ENCODE data around the gene RNF144A. TPM values are rescaled to one million over a fixed set of nuclear protein-coding genes. Genes with fewer than 3 reads are reported as not detected.
A peak's percentile ranks its signal among the peaks of the same experiment; 100 is the strongest.

The RNF144A gene
- total RNA-seq, 2 donors from 2014 or later = 52.7 to 109 TPM

DNA sequence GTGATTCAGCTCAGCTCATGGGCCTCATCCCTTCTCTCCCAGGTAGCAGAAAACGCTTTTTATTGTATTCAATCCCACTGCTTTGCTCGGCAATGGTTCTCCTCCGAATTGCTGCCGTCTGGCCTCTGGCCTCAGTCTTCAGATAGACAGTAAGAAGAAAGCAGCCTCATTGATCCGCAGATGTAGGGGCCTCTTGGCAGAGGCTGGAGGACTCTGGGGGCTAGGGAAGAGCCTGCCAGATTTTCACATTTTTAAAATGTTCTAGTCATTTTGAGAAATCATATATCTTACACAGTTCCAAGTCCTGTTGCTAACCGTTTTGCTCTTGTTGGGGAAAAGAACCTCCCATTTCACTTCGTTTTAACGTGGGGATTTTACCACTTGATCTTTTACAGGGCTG is 123.3 kb downstream of the RNF144A start:
- 80 to 84% methylated on average over 8 of the region's 8 CpGs for WGBS, 2 donors
- Histone ChIP-seq H3K36me3 (replicated peaks in 1 of 2; ENCODE audit: insufficient read depth in 1 of 2, low read depth in 2 of 2) (peaks cover 0 to 6% of the 10 kb centered on the region in 2 donors), H3K4me3 (no peak overlapping the region), H3K27me3 (no peaks in the 10 kb centered on the region), H3K4me1 (peaks cover 19% of the 10 kb centered on the region), H3K9me3 (no peaks in the 10 kb centered on the region), H3K27ac (no peak overlapping the region)
- intact Hi-C loops (cut with DNase I) = no loop called here
- TF ChIP-seq CTCF (IDR thresholded peaks at IDR 0.05) (no peak), POLR2A (IDR thresholded peaks at IDR 0.05) (no peak)
- DNase-seq (no peak), ATAC-seq (no peak)

- Histone ChIP-seq H3K9me3 (no peaks in the 10 kb centered on the region), H3K4me3 (no peak overlapping the region), H3K27me3 (no peaks in the 10 kb centered on the region), H3K27ac (no peak overlapping the region), H3K4me1 (peaks cover 19% of the 10 kb centered on the region), H3K36me3 (replicated peaks in 1 of 2; ENCODE audit: insufficient read depth in 1 of 2, low read depth in 2 of 2) (peaks cover 0 to 6% of the 10 kb centered on the region in 2 donors)
- TF ChIP-seq POLR2A (IDR thresholded peaks at IDR 0.05) (no peak), CTCF (IDR thresholded peaks at IDR 0.05) (no peak)
- intact Hi-C loops (cut with DNase I) = no loop called here
- ATAC-seq (no peak), DNase-seq (no peak)
- WGBS, 2 donors = 93 to 96% methylated on average over 5 to 7 of the region's 7 CpGs
These were observed 124.2 kb downstream of the RNF144A start for GRCh38 chr2:7041421-7041820.

- Histone ChIP-seq H3K4me3 (no peak overlapping the region), H3K9me3 (no peaks in the 10 kb centered on the region), H3K27me3 (no peaks in the 10 kb centered on the region), H3K4me1 (no peaks in the 10 kb centered on the region), H3K27ac (no peak overlapping the region), H3K36me3 (replicated peaks in 1 of 2; ENCODE audit: insufficient read depth in 1 of 2, low read depth in 2 of 2) (peaks cover 0 to 6% of the 10 kb centered on the region in 2 donors)
- ATAC-seq (no peak), DNase-seq (no peak)
- 81 to 86% methylated on average over 3 of the region's 3 CpGs for WGBS, 2 donors
- TF ChIP-seq POLR2A (IDR thresholded peaks at IDR 0.05) = no peak
- TF ChIP-seq CTCF (IDR thresholded peaks at IDR 0.05) = no peak
- intact Hi-C loops (cut with DNase I) = no loop called here
These were observed 126.5 kb downstream of the RNF144A start for GRCh38 chr2:7043690-7044089.

GRCh38 chr2:7044253-7045250 is 127.3 kb downstream of the RNF144A start:
- H3K4me3 ChIP-seq = no peak overlapping the region
- DNase-seq (peak; percentile 69 to 77 (median 70)), ATAC-seq (peak; percentile 86)
- TF ChIP-seq POLR2A (IDR thresholded peaks at IDR 0.05) (no peak), CTCF (IDR thresholded peaks at IDR 0.05) (peak; percentile 82 to 96 (median 87))
- H3K27ac ChIP-seq = no peak overlapping the region
- H3K4me1 ChIP-seq = no peaks in the 10 kb centered on the region
- intact Hi-C loops (cut with DNase I) = no loop called here
- H3K9me3 ChIP-seq = no peaks in the 10 kb centered on the region
- no peaks in the 10 kb centered on the region for H3K27me3 ChIP-seq
- 74 to 79% methylated on average over 17 of the region's 17 CpGs for WGBS, 2 donors
- H3K36me3 ChIP-seq (replicated peaks in 1 of 2; ENCODE audit: insufficient read depth in 1 of 2, low read depth in 2 of 2) = peaks cover 0 to 5% of the 10 kb centered on the region in 2 donors

Measured in body of pancreas (tissue), 4 donors.